Embryonic facial prominence (tissue), 1 donor: ENCODE measurements around the gene ZKSCAN4.

Source experiments
- DNase-seq: peaks from one replicate; pipeline ENCODE4 v3.0.0-alpha.2; 2016; ENCODE audit errors: extremely low spot score

The ZKSCAN4 gene

GRCh38 chr6:28208111-28208659, 43.9 kb downstream of the ZKSCAN4 start:
- DNase-seq, result no peak

GRCh38 chr6:28207510-28208110, 44.5 kb downstream of the ZKSCAN4 start:
- DNase-seq, result no peak

GRCh38 chr6:28206928-28207509, 45.0 kb downstream of the ZKSCAN4 start:
- no peak for DNase-seq

DNA sequence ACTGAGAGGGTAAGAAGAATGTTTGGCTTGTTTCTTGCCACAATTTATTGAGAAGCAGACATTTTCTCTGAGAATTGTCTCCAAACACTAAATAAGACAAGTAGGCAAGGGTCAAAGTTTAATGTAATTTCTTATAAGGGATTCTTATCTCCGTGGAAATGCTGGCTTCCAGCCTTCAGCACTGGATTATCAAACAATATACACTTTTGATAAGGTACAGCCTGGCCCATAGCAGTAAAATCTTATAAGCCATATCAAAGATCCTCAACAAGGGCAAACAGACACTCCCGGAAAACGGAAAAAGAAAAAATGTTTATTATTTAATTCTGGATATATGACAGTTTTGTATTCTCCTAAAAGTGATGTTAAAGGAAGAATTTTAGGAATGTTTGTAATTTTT, 45.5 kb downstream of the ZKSCAN4 start:
- DNase-seq, result no peak

GRCh38 chr6:28205879-28206278, 46.2 kb downstream of the ZKSCAN4 start:
- DNase-seq, result no peak

DNA sequence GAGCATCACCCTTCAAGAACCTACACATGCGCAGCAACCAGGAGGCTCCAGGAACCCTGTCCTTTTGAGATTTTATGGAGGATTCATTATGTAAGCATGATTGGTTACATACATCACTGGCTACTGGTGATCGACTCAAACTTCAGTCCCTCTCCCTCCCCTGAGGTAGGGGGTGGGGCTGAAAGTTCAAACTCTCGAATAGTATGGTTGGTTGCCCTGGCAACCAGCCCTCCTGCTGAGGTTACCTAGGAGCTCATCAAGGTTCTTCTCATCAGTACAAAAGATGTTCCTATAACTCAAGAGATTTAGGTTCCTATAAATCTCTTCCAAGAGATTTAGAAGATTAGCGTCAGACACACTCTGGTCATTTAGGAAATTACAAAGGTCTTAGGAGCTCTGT, 48.9 kb downstream of the ZKSCAN4 start:
- no peak for DNase-seq

DNA sequence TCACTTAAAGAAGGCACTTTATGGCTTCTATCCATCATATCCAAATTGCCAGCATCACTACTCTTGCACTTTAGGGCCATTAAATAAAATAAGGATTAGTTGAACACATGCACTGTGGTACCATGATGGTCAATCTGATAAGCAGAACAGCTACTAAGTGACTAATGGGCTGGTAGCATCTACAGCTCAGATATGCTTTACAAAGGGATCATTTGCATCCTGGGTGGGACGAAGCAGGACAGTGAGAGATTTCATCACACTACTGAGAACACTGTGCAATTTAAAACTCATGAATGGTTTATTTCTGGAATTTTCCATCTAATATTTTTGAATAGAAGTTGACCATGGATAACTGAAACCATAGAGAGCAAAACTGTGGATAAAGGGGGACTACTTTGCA, 52.0 kb downstream of the ZKSCAN4 start:
- DNase-seq, result no peak
